Fibroblast of lung (primary cell): ENCODE data around the gene DYRK2. TPM values are rescaled to one million over a fixed set of nuclear protein-coding genes. Genes with fewer than 3 reads are reported as not detected.

ENCODE experiments used
- DNase-seq, 2 donors: peaks; one replicate each; pipeline versions ENCODE4 v3.0.0 to v3.0.0-alpha.2; 2010; ENCODE audit warnings: low read depth in 2 of 2
- H2AFZ ChIP-seq: 2 replicates; pipeline ENCODE4 v1.5.1; 2012; ENCODE audit warnings: low read length, control low read depth, inconsistent platforms
- H3K27ac ChIP-seq: 2 replicates; pipeline ENCODE4 v1.5.1; 2011; ENCODE audit warnings: low read length, control low read depth; ENCODE audit not compliant: insufficient read depth
- H3K27me3 ChIP-seq: 2 replicates; pipeline ENCODE4 v1.5.1; 2011; ENCODE audit warnings: mild to moderate bottlenecking, low read length; ENCODE audit not compliant: control insufficient read depth, insufficient read depth
- H3K36me3 ChIP-seq: 2 replicates; pipeline ENCODE4 v1.5.1; 2011; ENCODE audit warnings: low read length; ENCODE audit not compliant: control insufficient read depth, insufficient read depth
- H3K4me1 ChIP-seq: 2 replicates; pipeline ENCODE4 v1.5.1; 2011; ENCODE audit warnings: low read length; ENCODE audit not compliant: control insufficient read depth, insufficient read depth; ENCODE audit errors: extremely low read depth
- H3K4me2 ChIP-seq: 2 replicates; pipeline ENCODE4 v1.5.1; 2011; ENCODE audit warnings: low read length, control low read depth; ENCODE audit not compliant: insufficient read depth; ENCODE audit errors: extremely low read depth
- H3K4me3 ChIP-seq, 4 experiments: fragments of 200-600 bp in 1 of 4; sonication (generic) in 1 of 4; replicated peaks in 1 of 4; 2 replicates each; pipeline ENCODE4 v1.5.1; 2011 to 2016; ENCODE audit warnings: low read length in 4 of 4, low read depth in 3 of 4, mild to moderate bottlenecking in 3 of 4, control low read depth in 2 of 4, inconsistent platforms in 1 of 4, mixed read lengths in 1 of 4; ENCODE audit not compliant: insufficient read depth in 1 of 4; ENCODE audit errors: control extremely low read depth in 1 of 4
- H3K79me2 ChIP-seq: 2 replicates; pipeline ENCODE4 v1.5.1; 2012; ENCODE audit warnings: mild to moderate bottlenecking, low read length, inconsistent platforms; ENCODE audit not compliant: control insufficient read depth, insufficient read depth
- H3K9ac ChIP-seq: 2 replicates; pipeline ENCODE4 v1.5.1; 2011; ENCODE audit warnings: mild to moderate bottlenecking, low read length, control low read depth; ENCODE audit not compliant: insufficient read depth
- H3K9me3 ChIP-seq: 2 replicates; pipeline ENCODE4 v1.5.1; 2012; ENCODE audit warnings: low read depth, low read length; ENCODE audit not compliant: control insufficient read depth, insufficient read depth
- H4K20me1 ChIP-seq: 2 replicates; pipeline ENCODE4 v1.5.1; 2011; ENCODE audit warnings: low read length; ENCODE audit not compliant: control insufficient read depth, insufficient read depth; ENCODE audit errors: extremely low read depth
- EZH2 ChIP-seq: IDR thresholded peaks from 2 replicates; pipeline ENCODE4 v1.5.1; 2012; ENCODE audit warnings: low read length, control low read depth, mild to moderate bottlenecking; ENCODE audit errors: missing control alignments
- polyA plus RNA-seq, 2 donors: library from polyadenylated mRNA; depleted of rRNA in 1 of 2; stranded (reverse) in 1 of 2; unstranded in 1 of 2; fragments of >200 nt; gene quantifications; 2 replicates each; pipeline ENCODE4 v1.2.1, GENCODE V29; 2011 to 2012; ENCODE audit warnings: missing spikeins in 1 of 2
- total RNA-seq: library from RNA; depleted of rRNA; stranded (reverse); fragments of >200 nt; gene quantifications from 2 replicates; pipeline ENCODE4 v1.2.1, GENCODE V29; 2014
- TF ChIP-seq, protein P1 (sequence below), 2 donors: IDR thresholded peaks in 1 of 2; conservative IDR thresholded peaks in 1 of 2; 1 replicate in 1 of 2; 2 replicates in 1 of 2; pipeline ENCODE4 v1.5.1; 2011 to 2012; ENCODE audit warnings: low read length in 2 of 2, control low read depth in 1 of 2, inconsistent platforms in 1 of 2, low read depth in 1 of 2, mild to moderate bottlenecking in 1 of 2

DYRK2 gene
- total and polyA plus RNA-seq, 2 donors (not counting 1 experiment from before 2014, with no cell fraction given), result 18.7 to 22.5 TPM

- Histone ChIP-seq H4K20me1 (no peaks in the 10 kb centered on the region), H3K4me1 (no peaks in the 10 kb centered on the region), H3K36me3 (no peaks in the 10 kb centered on the region), H3K4me2 (no peak overlapping the region), H3K4me3 (no peak overlapping the region), H3K27ac (no peak overlapping the region), H3K9ac (no peak overlapping the region), H3K27me3 (no peaks in the 10 kb centered on the region), H2AFZ (no peak overlapping the region), H3K9me3 (no peaks in the 10 kb centered on the region), H3K79me2 (no peaks in the 10 kb centered on the region)
- DNase-seq, result no peak
- TF ChIP-seq, protein P1, sequence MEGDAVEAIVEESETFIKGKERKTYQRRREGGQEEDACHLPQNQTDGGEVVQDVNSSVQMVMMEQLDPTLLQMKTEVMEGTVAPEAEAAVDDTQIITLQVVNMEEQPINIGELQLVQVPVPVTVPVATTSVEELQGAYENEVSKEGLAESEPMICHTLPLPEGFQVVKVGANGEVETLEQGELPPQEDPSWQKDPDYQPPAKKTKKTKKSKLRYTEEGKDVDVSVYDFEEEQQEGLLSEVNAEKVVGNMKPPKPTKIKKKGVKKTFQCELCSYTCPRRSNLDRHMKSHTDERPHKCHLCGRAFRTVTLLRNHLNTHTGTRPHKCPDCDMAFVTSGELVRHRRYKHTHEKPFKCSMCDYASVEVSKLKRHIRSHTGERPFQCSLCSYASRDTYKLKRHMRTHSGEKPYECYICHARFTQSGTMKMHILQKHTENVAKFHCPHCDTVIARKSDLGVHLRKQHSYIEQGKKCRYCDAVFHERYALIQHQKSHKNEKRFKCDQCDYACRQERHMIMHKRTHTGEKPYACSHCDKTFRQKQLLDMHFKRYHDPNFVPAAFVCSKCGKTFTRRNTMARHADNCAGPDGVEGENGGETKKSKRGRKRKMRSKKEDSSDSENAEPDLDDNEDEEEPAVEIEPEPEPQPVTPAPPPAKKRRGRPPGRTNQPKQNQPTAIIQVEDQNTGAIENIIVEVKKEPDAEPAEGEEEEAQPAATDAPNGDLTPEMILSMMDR (conservative IDR thresholded peaks at IDR 0.05 in 1 of 2, IDR thresholded peaks at IDR 0.05 in 1 of 2; ENCODE audit: low read depth in 1 of 2, low read length in 2 of 2), result no peak
- no peak for TF ChIP-seq EZH2
Observed at GRCh38 chr12:67633024-67633610, 15.4 kb upstream of the DYRK2 start.

GRCh38 chr12:67633708-67634107 lies 14.8 kb upstream of the DYRK2 start:
- no peaks in the 10 kb centered on the region for H3K79me2 ChIP-seq

GRCh38 chr12:67634303-67634761 lies 14.2 kb upstream of the DYRK2 start:
- Histone ChIP-seq H3K27me3 (no peaks in the 10 kb centered on the region), H3K36me3 (no peaks in the 10 kb centered on the region), H3K4me1 (no peaks in the 10 kb centered on the region), H3K79me2 (no peaks in the 10 kb centered on the region), H3K9ac (no peak overlapping the region), H3K4me2 (no peak overlapping the region), H4K20me1 (no peaks in the 10 kb centered on the region), H3K4me3 (no peak overlapping the region), H3K9me3 (no peaks in the 10 kb centered on the region), H3K27ac (no peak overlapping the region), H2AFZ (no peak overlapping the region)
- no peak for DNase-seq
- TF ChIP-seq, protein P1 (conservative IDR thresholded peaks at IDR 0.05 in 1 of 2, IDR thresholded peaks at IDR 0.05 in 1 of 2; ENCODE audit: low read depth in 1 of 2, low read length in 2 of 2), result no peak
- TF ChIP-seq EZH2, result no peak

More at GRCh38 chr12:67633708-67634107, 14.8 kb upstream of the DYRK2 start:
- no peak for DNase-seq
- Histone ChIP-seq H4K20me1 (no peaks in the 10 kb centered on the region), H3K4me2 (no peak overlapping the region), H3K4me1 (no peaks in the 10 kb centered on the region), H3K9ac (no peak overlapping the region), H3K27me3 (no peaks in the 10 kb centered on the region), H3K27ac (no peak overlapping the region), H3K4me3 (no peak overlapping the region), H3K36me3 (no peaks in the 10 kb centered on the region), H3K9me3 (no peaks in the 10 kb centered on the region), H2AFZ (no peak overlapping the region)
- TF ChIP-seq EZH2, result no peak
- TF ChIP-seq, protein P1 (conservative IDR thresholded peaks at IDR 0.05 in 1 of 2, IDR thresholded peaks at IDR 0.05 in 1 of 2; ENCODE audit: low read depth in 1 of 2, low read length in 2 of 2), result no peak
